OCI-LY1 (cell line): Measurements from ENCODE around the gene CERS6.

Source experiments
- H2AFZ ChIP-seq: fragments of 200-600 bp; sonication (generic), shearing (Covaris generic); 2 replicates; pipeline ENCODE4 v1.6.0; 2014; ENCODE audit warnings: antibody characterized with exemption, mild to moderate bottlenecking, low read length
- H3F3A ChIP-seq: fragments of 200-600 bp; sonication (generic), shearing (Covaris generic); 2 replicates; pipeline ENCODE4 v1.6.0; 2014; ENCODE audit warnings: mild to moderate bottlenecking, antibody characterized with exemption, low read length, moderate library complexity; ENCODE audit not compliant: insufficient read depth
- H3K27ac ChIP-seq: fragments of 200-600 bp; sonication (generic); 2 replicates; pipeline ENCODE4 v1.5.1; 2014; ENCODE audit warnings: low read length, mixed run types, mild to moderate bottlenecking, low read depth; ENCODE audit not compliant: poor library complexity, severe bottlenecking
- H3K27me3 ChIP-seq: fragments of 200-600 bp; sonication (generic); 2 replicates; pipeline ENCODE4 v1.6.0; 2014; ENCODE audit warnings: antibody characterized with exemption, mild to moderate bottlenecking, low read length, moderate library complexity; ENCODE audit not compliant: insufficient read depth
- H3K36me3 ChIP-seq: fragments of 200-600 bp; sonication (generic); 2 replicates; pipeline ENCODE4 v1.6.1; 2014; ENCODE audit warnings: mild to moderate bottlenecking, antibody characterized with exemption, low read length, moderate library complexity, mixed read lengths; ENCODE audit not compliant: insufficient read depth
- H3K4me1 ChIP-seq: fragments of 200-600 bp; sonication (generic); 2 replicates; pipeline ENCODE4 v1.5.1; 2014; ENCODE audit warnings: mild to moderate bottlenecking, low read length, moderate library complexity; ENCODE audit not compliant: insufficient read depth, severe bottlenecking
- H3K4me2 ChIP-seq: fragments of 200-600 bp; sonication (generic), shearing (Covaris generic); 2 replicates; pipeline ENCODE4 v1.6.1; 2014; ENCODE audit warnings: low read length
- H3K4me3 ChIP-seq: fragments of 200-600 bp; sonication (generic); 2 replicates; pipeline ENCODE4 v1.5.1; 2014; ENCODE audit warnings: low read length, low read depth, mild to moderate bottlenecking, mixed read lengths; ENCODE audit not compliant: poor library complexity, severe bottlenecking
- H3K79me2 ChIP-seq: fragments of 200-600 bp; shearing (Covaris generic); 2 replicates; pipeline ENCODE4 v1.6.1; 2016; ENCODE audit warnings: mixed run types, low read length, mixed read lengths; ENCODE audit not compliant: insufficient read depth
- H3K9ac ChIP-seq: fragments of 200-600 bp; sonication (generic), shearing (Covaris generic); 2 replicates; pipeline ENCODE4 v1.6.1; 2014; ENCODE audit warnings: mild to moderate bottlenecking, low read length, mixed read lengths
- H3K9me2 ChIP-seq: fragments of 200-600 bp; sonication (generic), shearing (Covaris generic); 2 replicates; pipeline ENCODE4 v1.6.1; 2014; ENCODE audit warnings: low read depth, mild to moderate bottlenecking, low read length, mixed read lengths
- H3K9me3 ChIP-seq: fragments of 200-600 bp; shearing (Covaris generic); 2 replicates; pipeline ENCODE4 v1.6.1; 2014; ENCODE audit warnings: low read length, mixed read lengths
- H4K20me1 ChIP-seq: fragments of 200-600 bp; sonication (generic), shearing (Covaris generic); 2 replicates; pipeline ENCODE4 v1.6.0; 2016; ENCODE audit warnings: mild to moderate bottlenecking, low read length; ENCODE audit not compliant: insufficient read depth
- CTCF ChIP-seq: fragments of 200-600 bp; sonication (generic), shearing (Covaris generic); IDR thresholded peaks from 2 replicates; pipeline ENCODE4 v1.5.1; 2017; ENCODE audit warnings: mild to moderate bottlenecking, antibody characterized with exemption, low read length, moderate library complexity, mixed read lengths
- EZH2 ChIP-seq: fragments of 200-600 bp; sonication (generic), shearing (Covaris generic); IDR thresholded peaks from 2 replicates; pipeline ENCODE4 v1.8.0; 2017; ENCODE audit warnings: borderline replicate concordance, mixed run types, mild to moderate bottlenecking, antibody characterized with exemption, low read length, moderate library complexity, mixed read lengths

The CERS6 gene

GRCh38 chr2:168694173-168694572, 238.1 kb downstream of the CERS6 start:
- Histone ChIP-seq H3K27me3 (no peaks in the 10 kb centered on the region), H2AFZ (no peak overlapping the region), H3K4me2 (no peak overlapping the region), H3F3A (no peaks in the 10 kb centered on the region), H4K20me1 (no peaks in the 10 kb centered on the region), H3K9me2 (no peaks in the 10 kb centered on the region), H3K27ac (no peak overlapping the region), H3K4me3 (no peak overlapping the region), H3K9me3 (no peaks in the 10 kb centered on the region), H3K36me3 (no peaks in the 10 kb centered on the region), H3K79me2 (no peaks in the 10 kb centered on the region), H3K9ac (no peak overlapping the region), H3K4me1 (no peaks in the 10 kb centered on the region)
- TF ChIP-seq EZH2 = no peak
- no peak for TF ChIP-seq CTCF

GRCh38 chr2:168694866-168695265, 238.8 kb downstream of the CERS6 start:
- H4K20me1 ChIP-seq = no peaks in the 10 kb centered on the region
- H3K9me3 ChIP-seq = no peaks in the 10 kb centered on the region
- H3K79me2 ChIP-seq = no peaks in the 10 kb centered on the region
- no peaks in the 10 kb centered on the region for H3K4me1 ChIP-seq
- H3K36me3 ChIP-seq = no peaks in the 10 kb centered on the region
- H3K4me2 ChIP-seq = no peak overlapping the region
- no peak overlapping the region for H3K4me3 ChIP-seq
- H3K27me3 ChIP-seq = no peaks in the 10 kb centered on the region
- H2AFZ ChIP-seq = no peak overlapping the region
- H3F3A ChIP-seq = no peaks in the 10 kb centered on the region
- no peak for TF ChIP-seq CTCF
- no peak for TF ChIP-seq EZH2
- H3K9ac ChIP-seq = no peak overlapping the region
- H3K9me2 ChIP-seq = no peaks in the 10 kb centered on the region
- no peak overlapping the region for H3K27ac ChIP-seq

GRCh38 chr2:168697668-168698121, 241.6 kb downstream of the CERS6 start:
- H3F3A ChIP-seq = no peaks in the 10 kb centered on the region
- TF ChIP-seq CTCF (0 out of 2 replicates have a peak, but pooled peaks have one; percentile 10), EZH2 (no peak)
- no peaks in the 10 kb centered on the region for H3K9me3 ChIP-seq
- no peaks in the 10 kb centered on the region for H4K20me1 ChIP-seq
- H2AFZ ChIP-seq = no peak overlapping the region
- H3K79me2 ChIP-seq = no peaks in the 10 kb centered on the region
- no peaks in the 10 kb centered on the region for H3K27me3 ChIP-seq
- no peak overlapping the region for H3K27ac ChIP-seq
- no peaks in the 10 kb centered on the region for H3K4me1 ChIP-seq
- H3K9ac ChIP-seq = no peak overlapping the region
- no peak overlapping the region for H3K4me3 ChIP-seq
- H3K4me2 ChIP-seq = no peak overlapping the region
- H3K36me3 ChIP-seq = no peaks in the 10 kb centered on the region
- no peaks in the 10 kb centered on the region for H3K9me2 ChIP-seq
